Hindlimb muscle (tissue), 1 donor: ENCODE measurements around the gene LSAMP. TPM values are rescaled to one million over a fixed set of nuclear protein-coding genes. Genes with fewer than 3 reads are reported as not detected.
A peak's percentile ranks its signal among the peaks of the same experiment; 100 is the strongest.

Source experiments
- DNase-seq: peaks from one replicate; pipeline ENCODE4 v3.0.0-alpha.2; 2013
- polyA plus RNA-seq: library from polyadenylated mRNA; unstranded; fragments of 120-200 nt; gene quantifications from one replicate; pipeline ENCODE4 v1.2.1, GENCODE V29; 2013; ENCODE audit not compliant: insufficient read length

LSAMP gene
- polyA plus RNA-seq, 1 donor, result 8.6 TPM

- DNase-seq, result peak; percentile 37
Measured at GRCh38 chr3:116005404-116005803, 439.9 kb downstream of the LSAMP start.

GRCh38 chr3:116002235-116002634, 443.1 kb downstream of the LSAMP start:
- no peak for DNase-seq

- no peak for DNase-seq
Measured at GRCh38 chr3:116001151-116001621, 444.1 kb downstream of the LSAMP start.

GRCh38 chr3:116000311-116000710, 445.0 kb downstream of the LSAMP start:
- no peak for DNase-seq

- DNase-seq, result no peak
Measured at GRCh38 chr3:115999613-116000012, 445.7 kb downstream of the LSAMP start.

GRCh38 chr3:115999001-115999585, 446.2 kb downstream of the LSAMP start:
- DNase-seq, result no peak

- no peak for DNase-seq
Measured at GRCh38 chr3:115996420-115997108, 448.7 kb downstream of the LSAMP start.

- DNase-seq, result no peak
Measured at GRCh38 chr3:115990669-115991068, 454.6 kb downstream of the LSAMP start.

- no peak for DNase-seq
Measured at GRCh38 chr3:115989684-115990421, 455.4 kb downstream of the LSAMP start.

- no peak for DNase-seq
Measured at GRCh38 chr3:115986555-115987207, 458.6 kb downstream of the LSAMP start.

GRCh38 chr3:115982629-115983028, 462.7 kb downstream of the LSAMP start:
- no peak for DNase-seq

- DNase-seq, result no peak
Measured at GRCh38 chr3:115982108-115982507, 463.2 kb downstream of the LSAMP start.

GRCh38 chr3:115980709-115981108, 464.6 kb downstream of the LSAMP start:
- no peak for DNase-seq

GRCh38 chr3:115977866-115978265, 467.4 kb downstream of the LSAMP start:
- DNase-seq, result no peak

- DNase-seq, result no peak
Measured at GRCh38 chr3:115975796-115976195, 469.5 kb downstream of the LSAMP start.

- DNase-seq, result no peak
Measured at GRCh38 chr3:115975353-115975752, 469.9 kb downstream of the LSAMP start.

GRCh38 chr3:115974940-115975339, 470.3 kb downstream of the LSAMP start:
- no peak for DNase-seq

GRCh38 chr3:115968871-115969270, 476.4 kb downstream of the LSAMP start:
- no peak for DNase-seq

GRCh38 chr3:115961380-115961779, 483.9 kb downstream of the LSAMP start:
- DNase-seq, result no peak

GRCh38 chr3:115960799-115961198, 484.5 kb downstream of the LSAMP start:
- DNase-seq, result no peak

- no peak for DNase-seq
Measured at GRCh38 chr3:115958526-115958925, 486.8 kb downstream of the LSAMP start.

- no peak for DNase-seq
Measured at GRCh38 chr3:115947325-115947724, 498.0 kb downstream of the LSAMP start.

GRCh38 chr3:115943579-115943978, 501.7 kb downstream of the LSAMP start:
- DNase-seq, result no peak
